Mucosa of descending colon (tissue), 3 donors: ENCODE results near the gene COL18A1. TPM values are rescaled to one million over a fixed set of nuclear protein-coding genes. Genes with fewer than 3 reads are reported as not detected.
A peak's percentile ranks its signal among the peaks of the same experiment; 100 is the strongest.

ENCODE experiments used
- ATAC-seq: fragments of 200-7000 bp; cut with Tn5 transposase; one replicate; pipeline ENCODE4 v1.9.1; 2020; ENCODE audit warnings: mild to moderate bottlenecking, moderate library complexity
- DNase-seq, 3 donors: peaks; one replicate each; pipeline ENCODE4 v3.0.0-alpha.2; 2020
- H3K36me3 ChIP-seq: fragments of 200-600 bp; one replicate; pipeline ENCODE4 v1.8.0; 2021; ENCODE audit warnings: low read depth, mild to moderate bottlenecking
- H3K4me1 ChIP-seq: fragments of 200-600 bp; one replicate; pipeline ENCODE4 v1.8.0; 2021; ENCODE audit warnings: low read depth, mild to moderate bottlenecking
- H3K4me3 ChIP-seq: fragments of 200-600 bp; one replicate; pipeline ENCODE4 v1.8.0; 2021; ENCODE audit warnings: mild to moderate bottlenecking
- H3K9me3 ChIP-seq: fragments of 200-600 bp; one replicate; pipeline ENCODE4 v1.8.0; 2021; ENCODE audit warnings: mild to moderate bottlenecking
- intact Hi-C, 2 donors: fragments of 100-400 bp; cut with DNase I in 1 of 2; cut with micrococcal nuclease in 1 of 2; formaldehyde crosslinking; loops; one replicate each; pipeline versions ENCODE4 v1.11.0 to v1.11.1; 2022; cut with DNase I, micrococcal nuclease
- total RNA-seq, 3 donors: library from RNA; stranded (reverse); fragmentation: NEBNext Ultra II Directional in 2 of 3; extraction: Animal tissue kit (Norgen Biotek cat#: 25700) in 2 of 3; gene quantifications; one replicate each; pipeline versions ENCODE4 v1.2.1 to v1.2.4, GENCODE V29; 2021 to 2023
- TF ChIP-seq, protein P1 (sequence below): fragments of 200-600 bp; IDR thresholded peaks from one replicate; pipeline ENCODE4 v1.8.0; 2022; ENCODE audit warnings: antibody characterized with exemption, mild to moderate bottlenecking
- donor health status: DM: no; HTN: no; CAD: no; lungs with moderate emphysema.
- donor health status: DM: no; HTN: no; CAD: no.
- donor health status: DM: no; HTN: yes; CAD: no.

Gene COL18A1
- total RNA-seq, 3 donors from 2014 or later, result 4.6 to 46.9 (median 21.3) TPM

- Histone ChIP-seq H3K9me3 (no peaks in the 10 kb centered on the region), H3K36me3 (no peaks in the 10 kb centered on the region), H3K4me3 (no peak overlapping the region), H3K4me1 (peaks cover 8% of the 10 kb centered on the region)
- TF ChIP-seq, protein P1, sequence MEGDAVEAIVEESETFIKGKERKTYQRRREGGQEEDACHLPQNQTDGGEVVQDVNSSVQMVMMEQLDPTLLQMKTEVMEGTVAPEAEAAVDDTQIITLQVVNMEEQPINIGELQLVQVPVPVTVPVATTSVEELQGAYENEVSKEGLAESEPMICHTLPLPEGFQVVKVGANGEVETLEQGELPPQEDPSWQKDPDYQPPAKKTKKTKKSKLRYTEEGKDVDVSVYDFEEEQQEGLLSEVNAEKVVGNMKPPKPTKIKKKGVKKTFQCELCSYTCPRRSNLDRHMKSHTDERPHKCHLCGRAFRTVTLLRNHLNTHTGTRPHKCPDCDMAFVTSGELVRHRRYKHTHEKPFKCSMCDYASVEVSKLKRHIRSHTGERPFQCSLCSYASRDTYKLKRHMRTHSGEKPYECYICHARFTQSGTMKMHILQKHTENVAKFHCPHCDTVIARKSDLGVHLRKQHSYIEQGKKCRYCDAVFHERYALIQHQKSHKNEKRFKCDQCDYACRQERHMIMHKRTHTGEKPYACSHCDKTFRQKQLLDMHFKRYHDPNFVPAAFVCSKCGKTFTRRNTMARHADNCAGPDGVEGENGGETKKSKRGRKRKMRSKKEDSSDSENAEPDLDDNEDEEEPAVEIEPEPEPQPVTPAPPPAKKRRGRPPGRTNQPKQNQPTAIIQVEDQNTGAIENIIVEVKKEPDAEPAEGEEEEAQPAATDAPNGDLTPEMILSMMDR, result no peak
- ATAC-seq, result no peak
- intact Hi-C loops, result no loop called here
- DNase-seq, result peak in 2 of 3 donors; percentile 18 to 40
These were observed 63.3 kb downstream of the COL18A1 start for GRCh38 chr21:45468051-45468970.

- Histone ChIP-seq H3K4me1 (peaks cover 8% of the 10 kb centered on the region), H3K9me3 (no peaks in the 10 kb centered on the region), H3K4me3 (no peak overlapping the region), H3K36me3 (no peaks in the 10 kb centered on the region)
- ATAC-seq (no peak), DNase-seq (peak in 2 of 3 donors; percentile 18 to 51)
- intact Hi-C loops, result no loop called here
- TF ChIP-seq, protein P1, result no peak
These were observed 64.0 kb downstream of the COL18A1 start for GRCh38 chr21:45468971-45469272.

DNA sequence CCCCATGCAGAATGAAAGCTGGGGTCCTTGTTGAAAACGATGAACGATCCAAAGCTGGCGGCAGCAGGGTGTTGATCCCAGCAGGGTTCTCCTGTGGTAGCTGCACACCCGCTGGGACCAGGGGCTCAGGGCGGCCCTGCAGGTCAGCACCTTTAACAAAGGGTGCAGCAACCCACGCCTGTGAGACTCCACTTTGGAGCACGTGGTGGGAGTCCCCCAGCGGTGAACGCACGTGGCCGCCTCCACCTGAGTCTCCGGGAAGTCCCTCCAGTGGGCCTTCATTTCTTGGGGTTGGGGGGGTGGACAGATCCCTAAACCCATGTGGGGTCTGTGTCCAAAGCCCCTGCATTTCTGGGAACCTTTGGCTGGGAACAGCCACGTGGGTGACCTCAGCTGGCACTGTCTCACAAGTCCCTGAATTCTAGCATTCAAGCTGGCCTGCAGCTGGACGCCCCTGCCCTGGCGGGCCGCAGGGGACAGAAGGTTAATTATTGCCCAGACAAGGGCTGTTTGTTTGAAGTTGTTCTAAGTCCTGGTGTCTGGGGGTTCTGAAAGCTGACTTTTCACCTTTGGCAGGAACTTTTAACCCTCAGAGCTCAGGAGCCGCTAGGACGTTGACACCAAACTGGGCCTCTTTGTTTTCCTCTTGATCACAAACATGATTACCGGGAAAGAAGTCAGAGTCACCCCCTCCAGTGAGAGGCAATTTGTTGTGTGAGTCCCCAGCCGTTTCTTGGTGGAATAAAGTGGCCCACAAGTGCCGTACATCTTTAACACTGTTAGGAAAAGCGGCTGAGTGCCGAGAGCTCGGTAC, 64.5 kb downstream of the COL18A1 start:
- peaks cover 8% of the 10 kb centered on the region for H3K4me1 ChIP-seq
- no peaks in the 10 kb centered on the region for H3K36me3 ChIP-seq
- ATAC-seq, result no peak
- peak in 2 of 3 donors; percentile 20 to 47 for DNase-seq
- intact Hi-C loops, result no loop called here
- H3K4me3 ChIP-seq, result no peak overlapping the region
- H3K9me3 ChIP-seq, result no peaks in the 10 kb centered on the region
- TF ChIP-seq, protein P1, result no peak

GRCh38 chr21:45470087-45470515, 65.1 kb downstream of the COL18A1 start:
- no peak for ATAC-seq
- intact Hi-C loops, result no loop called here

GRCh38 chr21:45470773-45471524, 66.0 kb downstream of the COL18A1 start:
- TF ChIP-seq, protein P1, result no peak
- Histone ChIP-seq H3K4me3 (no peak overlapping the region), H3K4me1 (peaks cover 8% of the 10 kb centered on the region), H3K9me3 (no peaks in the 10 kb centered on the region), H3K36me3 (no peaks in the 10 kb centered on the region)
- ATAC-seq (peak; percentile 62), DNase-seq (peak in 2 of 3 donors; percentile 28 to 56)
- intact Hi-C loops, result no loop called here

More at GRCh38 chr21:45470087-45470515, 65.1 kb downstream of the COL18A1 start:
- TF ChIP-seq, protein P1, result no peak
- H3K36me3 ChIP-seq, result no peaks in the 10 kb centered on the region
- peaks cover 8% of the 10 kb centered on the region for H3K4me1 ChIP-seq
- no peaks in the 10 kb centered on the region for H3K9me3 ChIP-seq
- DNase-seq, result peak in 2 of 3 donors; percentile 18 to 53
- H3K4me3 ChIP-seq, result no peak overlapping the region
